Keratinocyte (primary cell): ENCODE data around the gene HNRNPD.

ENCODE experiments used
- EZH2 ChIP-seq: IDR thresholded peaks from one replicate; pipeline ENCODE4 v1.6.1; 2012; ENCODE audit warnings: inconsistent platforms, mild to moderate bottlenecking, low read length, moderate library complexity
- TF ChIP-seq, protein P1 (sequence below), 3 experiments: IDR thresholded peaks in 1 of 3; conservative IDR thresholded peaks in 1 of 3; optimal IDR thresholded peaks in 1 of 3; 2 replicates in 2 of 3; 3 replicates in 1 of 3; pipeline versions ENCODE3 to v1.5.1; 2011; ENCODE audit warnings: low read length in 3 of 3, mild to moderate bottlenecking in 3 of 3, moderate library complexity in 2 of 3, control low read depth in 1 of 3, inconsistent platforms in 1 of 3; ENCODE audit not compliant: insufficient read depth in 2 of 3; ENCODE audit errors: extremely low read depth in 1 of 3

- TF ChIP-seq, protein P1, sequence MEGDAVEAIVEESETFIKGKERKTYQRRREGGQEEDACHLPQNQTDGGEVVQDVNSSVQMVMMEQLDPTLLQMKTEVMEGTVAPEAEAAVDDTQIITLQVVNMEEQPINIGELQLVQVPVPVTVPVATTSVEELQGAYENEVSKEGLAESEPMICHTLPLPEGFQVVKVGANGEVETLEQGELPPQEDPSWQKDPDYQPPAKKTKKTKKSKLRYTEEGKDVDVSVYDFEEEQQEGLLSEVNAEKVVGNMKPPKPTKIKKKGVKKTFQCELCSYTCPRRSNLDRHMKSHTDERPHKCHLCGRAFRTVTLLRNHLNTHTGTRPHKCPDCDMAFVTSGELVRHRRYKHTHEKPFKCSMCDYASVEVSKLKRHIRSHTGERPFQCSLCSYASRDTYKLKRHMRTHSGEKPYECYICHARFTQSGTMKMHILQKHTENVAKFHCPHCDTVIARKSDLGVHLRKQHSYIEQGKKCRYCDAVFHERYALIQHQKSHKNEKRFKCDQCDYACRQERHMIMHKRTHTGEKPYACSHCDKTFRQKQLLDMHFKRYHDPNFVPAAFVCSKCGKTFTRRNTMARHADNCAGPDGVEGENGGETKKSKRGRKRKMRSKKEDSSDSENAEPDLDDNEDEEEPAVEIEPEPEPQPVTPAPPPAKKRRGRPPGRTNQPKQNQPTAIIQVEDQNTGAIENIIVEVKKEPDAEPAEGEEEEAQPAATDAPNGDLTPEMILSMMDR (optimal IDR thresholded peaks at IDR 0.05 in 1 of 3, IDR thresholded peaks at IDR 0.05 in 1 of 3, conservative IDR thresholded peaks at IDR 0.05 in 1 of 3; ENCODE audit: extremely low read depth in 1 of 3, insufficient read depth in 2 of 3, low read length in 3 of 3), result no peak
- TF ChIP-seq EZH2, result no peak
Measured at GRCh38 chr4:82357640-82358039, 16.2 kb downstream of the HNRNPD start.
